Measurements from ENCODE around the gene PIGBOS1.
"Not testable (repeated sequence)": the region's sequence is repeated elsewhere in the genome, so short reads cannot be mapped to it uniquely, and the experiment has no call there.

Gene PIGBOS1

DNA sequence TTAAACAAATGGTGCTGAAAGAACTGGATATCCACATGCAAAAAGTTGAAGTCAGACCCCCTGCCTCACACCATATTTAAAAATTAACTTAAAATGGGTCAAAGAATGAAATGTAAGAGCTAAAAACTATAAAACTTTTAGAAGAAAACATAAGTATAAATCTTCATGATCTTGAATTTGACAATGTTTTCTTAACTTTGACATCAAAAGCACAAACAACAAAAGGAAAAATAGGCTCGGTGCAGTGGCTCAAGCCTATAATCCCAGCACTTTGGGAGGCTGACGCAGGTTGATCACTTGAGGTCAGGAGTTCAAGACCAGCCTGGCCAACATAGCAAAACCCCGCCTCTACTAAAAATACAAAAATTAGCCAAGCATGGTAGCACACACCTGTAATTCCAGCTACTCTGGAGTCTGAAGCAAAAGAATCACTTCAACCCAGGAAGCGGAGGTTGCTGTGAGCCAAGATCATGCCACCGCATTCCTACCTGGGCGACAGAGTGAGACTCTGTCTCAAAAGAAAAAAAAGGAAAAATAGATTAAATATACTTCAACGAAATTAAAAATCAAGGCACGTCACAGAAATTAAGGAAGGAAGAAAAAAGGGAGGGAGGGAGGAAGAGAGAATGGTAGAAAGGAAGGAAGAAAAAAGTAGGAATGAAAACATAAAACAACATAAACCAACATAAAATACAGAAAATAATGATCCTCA lies 30.8 kb downstream of the PIGBOS1 start:
- DNase-seq (ENCODE audit: low read depth) = no peak
- H3K4me3 ChIP-seq (ENCODE audit: low read length) = no peak overlapping the region
- TF ChIP-seq, protein P1, sequence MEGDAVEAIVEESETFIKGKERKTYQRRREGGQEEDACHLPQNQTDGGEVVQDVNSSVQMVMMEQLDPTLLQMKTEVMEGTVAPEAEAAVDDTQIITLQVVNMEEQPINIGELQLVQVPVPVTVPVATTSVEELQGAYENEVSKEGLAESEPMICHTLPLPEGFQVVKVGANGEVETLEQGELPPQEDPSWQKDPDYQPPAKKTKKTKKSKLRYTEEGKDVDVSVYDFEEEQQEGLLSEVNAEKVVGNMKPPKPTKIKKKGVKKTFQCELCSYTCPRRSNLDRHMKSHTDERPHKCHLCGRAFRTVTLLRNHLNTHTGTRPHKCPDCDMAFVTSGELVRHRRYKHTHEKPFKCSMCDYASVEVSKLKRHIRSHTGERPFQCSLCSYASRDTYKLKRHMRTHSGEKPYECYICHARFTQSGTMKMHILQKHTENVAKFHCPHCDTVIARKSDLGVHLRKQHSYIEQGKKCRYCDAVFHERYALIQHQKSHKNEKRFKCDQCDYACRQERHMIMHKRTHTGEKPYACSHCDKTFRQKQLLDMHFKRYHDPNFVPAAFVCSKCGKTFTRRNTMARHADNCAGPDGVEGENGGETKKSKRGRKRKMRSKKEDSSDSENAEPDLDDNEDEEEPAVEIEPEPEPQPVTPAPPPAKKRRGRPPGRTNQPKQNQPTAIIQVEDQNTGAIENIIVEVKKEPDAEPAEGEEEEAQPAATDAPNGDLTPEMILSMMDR (IDR thresholded peaks at IDR 0.05; ENCODE audit: insufficient read depth, low read depth, low read length, missing control alignments) = no peak

- not testable (repeated sequence) for DNase-seq (ENCODE audit: low read depth); H3K4me3 ChIP-seq (ENCODE audit: low read length)
These were observed 32.3 kb downstream of the PIGBOS1 start for GRCh38 chr15:55286442-55287189.

- TF ChIP-seq, protein P1 (IDR thresholded peaks at IDR 0.05; ENCODE audit: insufficient read depth, low read depth, low read length, missing control alignments) = no peak
- no peak overlapping the region for H3K4me3 ChIP-seq (ENCODE audit: low read length)
- no peak for DNase-seq (ENCODE audit: low read depth)
These were observed 34.5 kb downstream of the PIGBOS1 start for GRCh38 chr15:55284426-55284825.

GRCh38 chr15:55283379-55284147 lies 35.4 kb downstream of the PIGBOS1 start:
- DNase-seq (ENCODE audit: low read depth) = no peak
- TF ChIP-seq, protein P1 (IDR thresholded peaks at IDR 0.05; ENCODE audit: insufficient read depth, low read depth, low read length, missing control alignments) = no peak

GRCh38 chr15:55282284-55282833 lies 36.6 kb downstream of the PIGBOS1 start:
- H3K4me3 ChIP-seq (ENCODE audit: low read length) = no peak overlapping the region
- peak; percentile 69 for DNase-seq (ENCODE audit: low read depth)
- TF ChIP-seq, protein P1 (IDR thresholded peaks at IDR 0.05; ENCODE audit: insufficient read depth, low read depth, low read length, missing control alignments) = no peak

More at GRCh38 chr15:55283379-55284147, 35.4 kb downstream of the PIGBOS1 start:
- H3K4me3 ChIP-seq (ENCODE audit: low read length) = no peak overlapping the region

GRCh38 chr15:55281517-55282228 lies 37.2 kb downstream of the PIGBOS1 start:
- no peak for DNase-seq (ENCODE audit: low read depth)
- no peak overlapping the region for H3K4me3 ChIP-seq (ENCODE audit: low read length)
- TF ChIP-seq, protein P1 (IDR thresholded peaks at IDR 0.05; ENCODE audit: insufficient read depth, low read depth, low read length, missing control alignments) = no peak

DNA sequence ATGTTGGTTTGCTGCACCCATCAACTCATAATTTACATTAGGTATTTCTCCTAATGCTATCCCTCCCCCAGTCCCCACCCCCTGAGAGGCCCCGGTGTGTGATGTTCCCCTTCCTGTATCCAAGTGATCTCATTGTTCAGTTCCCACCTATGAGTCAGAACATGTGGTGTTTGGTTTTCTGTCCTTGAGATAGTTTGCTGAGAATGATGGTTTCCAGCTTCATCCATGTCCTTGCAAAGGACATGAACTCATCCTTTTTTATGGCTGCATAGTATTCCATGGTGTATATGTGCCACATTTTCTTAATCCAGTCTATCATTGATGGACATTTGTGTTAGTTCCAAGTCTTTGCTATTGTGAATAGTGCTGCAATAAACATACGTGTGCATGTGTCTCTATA lies 38.3 kb downstream of the PIGBOS1 start:
- not testable (repeated sequence) for H3K4me3 ChIP-seq (ENCODE audit: low read length); DNase-seq (ENCODE audit: low read depth)

All from epithelial cell of esophagus (primary cell).